NOMO-1 treated with dmso at 0.1 percent for 144 hours (cell line): ENCODE results near the gene RAB8A.

Source experiments
- DNase-seq: peaks from one replicate; lab custom pipeline; 2025; ENCODE audit not compliant: unreplicated experiment; lab: John Stamatoyannopoulos, UW

The RAB8A gene

GRCh38 chr19:16139752-16140151, 28.1 kb downstream of the RAB8A start:
- peak; percentile 49 for DNase-seq

GRCh38 chr19:16141043-16141442, 29.4 kb downstream of the RAB8A start:
- DNase-seq = peak; percentile 28

GRCh38 chr19:16142032-16142580, 30.4 kb downstream of the RAB8A start:
- no peak for DNase-seq

GRCh38 chr19:16143399-16144215, 31.9 kb downstream of the RAB8A start, which contains the start of gene HSH2D:
TSS of gene HSH2D (plus strand) at chr19:16143685. CDS start at chr19:16148751, 5,066 bp downstream.
- peak; percentile 73 for DNase-seq

GRCh38 chr19:16144216-16144581, 32.5 kb downstream of the RAB8A start:
- no peak for DNase-seq

- no peak for DNase-seq
Measured at GRCh38 chr19:16146112-16146511, 34.4 kb downstream of the RAB8A start.

GRCh38 chr19:16148443-16149229, 36.9 kb downstream of the RAB8A start:
- DNase-seq = no peak

- no peak for DNase-seq
Measured at GRCh38 chr19:16153582-16154336, 42.1 kb downstream of the RAB8A start.

GRCh38 chr19:16154557-16154956, 42.9 kb downstream of the RAB8A start:
- no peak for DNase-seq

GRCh38 chr19:16155128-16155527, 43.4 kb downstream of the RAB8A start:
- no peak for DNase-seq

GRCh38 chr19:16156904-16157303, 45.2 kb downstream of the RAB8A start:
- no peak for DNase-seq

GRCh38 chr19:16157601-16158000, 45.9 kb downstream of the RAB8A start:
- DNase-seq = no peak

GRCh38 chr19:16159655-16160054, 48.0 kb downstream of the RAB8A start:
- no peak for DNase-seq

- DNase-seq = no peak
Measured at GRCh38 chr19:16160445-16160942, 48.8 kb downstream of the RAB8A start.

GRCh38 chr19:16160943-16161560, 49.4 kb downstream of the RAB8A start:
- no peak for DNase-seq

- no peak for DNase-seq
Measured at GRCh38 chr19:16161840-16162239, 50.2 kb downstream of the RAB8A start.

- no peak for DNase-seq
Measured at GRCh38 chr19:16164222-16164890, 52.7 kb downstream of the RAB8A start.

- no peak for DNase-seq
Measured at GRCh38 chr19:16166417-16166816, 54.7 kb downstream of the RAB8A start.

- no peak for DNase-seq
Measured at GRCh38 chr19:16167055-16167454, 55.4 kb downstream of the RAB8A start.
